ENCODE data around the gene XKR8. TPM values are rescaled to one million over a fixed set of nuclear protein-coding genes. Genes with fewer than 3 reads are reported as not detected.

XKR8 gene
- total RNA-seq (2022; extraction: Qiagen RNA extraction): 4.4 to 6.4 TPM (median 5.5 TPM) in 5 replicates

GRCh38 chr1:27959792-27960603, at the start of gene XKR8:
XKR8 (plus strand) TSS chr1:27959973; CDS start chr1:27960070, 97 bp downstream.

DNA sequence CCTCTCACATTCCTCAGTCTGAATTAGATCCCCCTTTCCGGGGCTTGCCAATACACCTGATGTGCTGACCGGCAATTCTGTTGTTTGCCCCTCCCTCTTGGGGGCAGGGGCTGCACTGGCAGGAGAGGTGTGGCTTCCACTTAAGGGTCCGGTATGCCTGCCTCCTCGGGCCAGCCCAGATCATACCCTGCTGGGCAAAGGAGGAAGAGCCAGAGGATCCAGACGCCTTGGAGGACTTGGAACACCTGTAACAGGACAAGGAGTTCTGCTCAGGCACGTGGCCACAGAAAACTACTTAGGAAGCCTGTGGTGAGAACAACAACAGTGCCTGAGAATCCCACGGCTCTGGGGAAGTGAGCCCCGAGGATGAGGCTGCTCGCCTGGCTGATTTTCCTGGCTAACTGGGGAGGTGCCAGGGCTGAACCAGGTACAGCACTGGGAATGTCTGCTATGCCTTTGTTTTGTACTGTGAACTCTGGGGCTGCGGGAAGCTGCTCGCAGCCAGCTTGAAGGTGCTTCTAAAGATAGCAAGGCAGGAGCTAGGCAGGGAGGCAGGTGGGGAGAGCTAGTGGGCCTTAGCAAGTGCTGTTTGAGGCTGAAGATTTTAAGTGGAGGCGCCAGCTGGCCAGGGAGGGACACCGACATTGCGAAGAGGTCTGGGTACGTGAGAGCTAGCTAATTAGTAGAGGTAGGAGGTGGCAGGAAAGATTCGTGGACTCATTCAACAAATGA, 24.8 kb upstream of the XKR8 start, which contains the start of gene SMPDL3B:
Gene SMPDL3B, plus strand, starts transcription at position 183 of the 732 bp plus-strand sequence. Its CDS starts 184 bp downstream, at position 367.

Other genes with a start within 250 kb of the XKR8 start
- gene FAM76A, start 234.0 kb upstream of the XKR8 start, total RNA-seq (2022; extraction: Qiagen RNA extraction): 5.2 to 6.7 TPM (median 6.5 TPM) in 5 replicates
- 7.8 to 11.8 TPM (median 9.6 TPM) in 5 replicates for gene STX12, start 186.8 kb upstream of the XKR8 start, total RNA-seq (2022; extraction: Qiagen RNA extraction)
- gene PPP1R8, start 129.2 kb upstream of the XKR8 start, total RNA-seq (2022; extraction: Qiagen RNA extraction): 34.6 to 42.4 TPM (median 40.5 TPM) in 5 replicates
- 0.49 to 0.98 TPM (median 0.72 TPM) in 5 replicates for gene THEMIS2, start 87.4 kb upstream of the XKR8 start, total RNA-seq (2022; extraction: Qiagen RNA extraction)
- gene RPA2, start 45.4 kb upstream of the XKR8 start, total RNA-seq (2022; extraction: Qiagen RNA extraction): 34.0 to 38.9 TPM (median 36.3 TPM) in 5 replicates
- gene SMPDL3B, start 25.0 kb upstream of the XKR8 start, total RNA-seq (2022; extraction: Qiagen RNA extraction): 1.4 to 1.9 TPM (median 1.5 TPM) in 5 replicates
- gene EYA3, start 128.6 kb downstream of the XKR8 start, total RNA-seq (2022; extraction: Qiagen RNA extraction): 5.5 to 7.4 TPM (median 6.3 TPM) in 5 replicates
- 0.09 to 0.24 TPM (median 0.09 TPM) in 5 replicates for gene PTAFR, start 216.7 kb downstream of the XKR8 start, total RNA-seq (2022; extraction: Qiagen RNA extraction)